Ishikawa (cell line): ENCODE data around the gene AIG1.

Experiments
- CEBPB ChIP-seq: IDR thresholded peaks from 2 replicates; pipeline ENCODE4 v1.6.1; 2012
- CREB1 ChIP-seq: IDR thresholded peaks from 2 replicates; pipeline ENCODE4 v1.6.1; 2012; ENCODE audit warnings: low read depth
- EGR1 ChIP-seq: IDR thresholded peaks from 2 replicates; pipeline ENCODE4 v1.6.1; 2012
- EP300 ChIP-seq: IDR thresholded peaks from 2 replicates; pipeline ENCODE4 v1.6.1; 2012; ENCODE audit warnings: borderline replicate concordance
- FOXM1 ChIP-seq: IDR thresholded peaks from 2 replicates; pipeline ENCODE4 v1.6.1; 2012; ENCODE audit warnings: low read depth, borderline replicate concordance
- NFIC ChIP-seq: IDR thresholded peaks from 2 replicates; pipeline ENCODE4 v1.6.1; 2012
- RAD21 ChIP-seq: IDR thresholded peaks from 2 replicates; pipeline ENCODE4 v1.6.1; 2012; ENCODE audit warnings: low read depth
- TAF1 ChIP-seq: IDR thresholded peaks from 2 replicates; pipeline ENCODE4 v1.6.1; 2012; ENCODE audit warnings: low read depth, mild to moderate bottlenecking
- TCF12 ChIP-seq: IDR thresholded peaks from 2 replicates; pipeline ENCODE4 v1.6.1; 2012; ENCODE audit warnings: low read depth
- TEAD4 ChIP-seq: IDR thresholded peaks from 2 replicates; pipeline ENCODE4 v1.6.1; 2012
- YY1 ChIP-seq: IDR thresholded peaks from 2 replicates; pipeline ENCODE4 v1.6.1; 2012; ENCODE audit warnings: low read depth
- ZBTB7A ChIP-seq: IDR thresholded peaks from 2 replicates; pipeline ENCODE4 v1.6.1; 2012; ENCODE audit warnings: low read depth
- TF ChIP-seq, protein P1 (sequence below): IDR thresholded peaks from 2 replicates; pipeline ENCODE4 v1.6.1; 2012
- TF ChIP-seq, protein P2 (sequence below): IDR thresholded peaks from 2 replicates; pipeline ENCODE4 v1.6.1; 2012; ENCODE audit warnings: low read depth, mild to moderate bottlenecking
- TF ChIP-seq, protein P3 (sequence below): IDR thresholded peaks from 2 replicates; pipeline ENCODE4 v1.6.1; 2012

Gene AIG1

DNA sequence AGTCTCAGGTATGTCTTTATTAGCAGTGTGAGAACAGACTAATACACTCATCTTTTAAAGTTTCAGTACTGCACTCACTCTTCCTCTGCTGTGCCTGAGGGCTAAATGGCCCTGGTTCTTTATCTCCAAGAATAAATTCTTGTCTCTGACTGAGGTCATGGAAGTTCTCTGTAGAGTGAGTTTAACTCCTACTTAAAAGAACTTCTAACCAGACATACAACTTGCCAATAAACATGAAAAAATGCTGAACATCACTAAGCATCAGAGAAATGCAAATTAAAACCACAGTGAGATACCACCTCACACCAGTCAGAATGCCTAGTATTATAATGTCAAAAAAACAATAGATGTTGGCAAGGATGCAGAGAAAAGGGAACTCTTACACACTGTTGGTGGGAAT is 316.2 kb downstream of the AIG1 start:
- TF ChIP-seq CREB1, result no peak
- TF ChIP-seq TEAD4, result no peak
- TF ChIP-seq, protein P1, sequence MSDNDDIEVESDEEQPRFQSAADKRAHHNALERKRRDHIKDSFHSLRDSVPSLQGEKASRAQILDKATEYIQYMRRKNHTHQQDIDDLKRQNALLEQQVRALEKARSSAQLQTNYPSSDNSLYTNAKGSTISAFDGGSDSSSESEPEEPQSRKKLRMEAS, result no peak
- no peak for TF ChIP-seq CEBPB
- no peak for TF ChIP-seq EP300

- TF ChIP-seq ZBTB7A, result no peak
- no peak for TF ChIP-seq CREB1
- no peak for TF ChIP-seq TEAD4
- TF ChIP-seq YY1, result no peak
- TF ChIP-seq, protein P2, sequence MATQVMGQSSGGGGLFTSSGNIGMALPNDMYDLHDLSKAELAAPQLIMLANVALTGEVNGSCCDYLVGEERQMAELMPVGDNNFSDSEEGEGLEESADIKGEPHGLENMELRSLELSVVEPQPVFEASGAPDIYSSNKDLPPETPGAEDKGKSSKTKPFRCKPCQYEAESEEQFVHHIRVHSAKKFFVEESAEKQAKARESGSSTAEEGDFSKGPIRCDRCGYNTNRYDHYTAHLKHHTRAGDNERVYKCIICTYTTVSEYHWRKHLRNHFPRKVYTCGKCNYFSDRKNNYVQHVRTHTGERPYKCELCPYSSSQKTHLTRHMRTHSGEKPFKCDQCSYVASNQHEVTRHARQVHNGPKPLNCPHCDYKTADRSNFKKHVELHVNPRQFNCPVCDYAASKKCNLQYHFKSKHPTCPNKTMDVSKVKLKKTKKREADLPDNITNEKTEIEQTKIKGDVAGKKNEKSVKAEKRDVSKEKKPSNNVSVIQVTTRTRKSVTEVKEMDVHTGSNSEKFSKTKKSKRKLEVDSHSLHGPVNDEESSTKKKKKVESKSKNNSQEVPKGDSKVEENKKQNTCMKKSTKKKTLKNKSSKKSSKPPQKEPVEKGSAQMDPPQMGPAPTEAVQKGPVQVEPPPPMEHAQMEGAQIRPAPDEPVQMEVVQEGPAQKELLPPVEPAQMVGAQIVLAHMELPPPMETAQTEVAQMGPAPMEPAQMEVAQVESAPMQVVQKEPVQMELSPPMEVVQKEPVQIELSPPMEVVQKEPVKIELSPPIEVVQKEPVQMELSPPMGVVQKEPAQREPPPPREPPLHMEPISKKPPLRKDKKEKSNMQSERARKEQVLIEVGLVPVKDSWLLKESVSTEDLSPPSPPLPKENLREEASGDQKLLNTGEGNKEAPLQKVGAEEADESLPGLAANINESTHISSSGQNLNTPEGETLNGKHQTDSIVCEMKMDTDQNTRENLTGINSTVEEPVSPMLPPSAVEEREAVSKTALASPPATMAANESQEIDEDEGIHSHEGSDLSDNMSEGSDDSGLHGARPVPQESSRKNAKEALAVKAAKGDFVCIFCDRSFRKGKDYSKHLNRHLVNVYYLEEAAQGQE, result no peak
- no peak for TF ChIP-seq TCF12
- no peak for TF ChIP-seq FOXM1
- TF ChIP-seq EGR1, result no peak
- TF ChIP-seq RAD21, result no peak
- TF ChIP-seq, protein P3, sequence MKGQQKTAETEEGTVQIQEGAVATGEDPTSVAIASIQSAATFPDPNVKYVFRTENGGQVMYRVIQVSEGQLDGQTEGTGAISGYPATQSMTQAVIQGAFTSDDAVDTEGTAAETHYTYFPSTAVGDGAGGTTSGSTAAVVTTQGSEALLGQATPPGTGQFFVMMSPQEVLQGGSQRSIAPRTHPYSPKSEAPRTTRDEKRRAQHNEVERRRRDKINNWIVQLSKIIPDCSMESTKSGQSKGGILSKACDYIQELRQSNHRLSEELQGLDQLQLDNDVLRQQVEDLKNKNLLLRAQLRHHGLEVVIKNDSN, result no peak
- no peak for TF ChIP-seq EP300
- no peak for TF ChIP-seq CEBPB
- TF ChIP-seq TAF1, result no peak
- TF ChIP-seq, protein P1, result no peak
- no peak for TF ChIP-seq NFIC
These were observed 324.9 kb downstream of the AIG1 start for GRCh38 chr6:143385636-143386035.

DNA sequence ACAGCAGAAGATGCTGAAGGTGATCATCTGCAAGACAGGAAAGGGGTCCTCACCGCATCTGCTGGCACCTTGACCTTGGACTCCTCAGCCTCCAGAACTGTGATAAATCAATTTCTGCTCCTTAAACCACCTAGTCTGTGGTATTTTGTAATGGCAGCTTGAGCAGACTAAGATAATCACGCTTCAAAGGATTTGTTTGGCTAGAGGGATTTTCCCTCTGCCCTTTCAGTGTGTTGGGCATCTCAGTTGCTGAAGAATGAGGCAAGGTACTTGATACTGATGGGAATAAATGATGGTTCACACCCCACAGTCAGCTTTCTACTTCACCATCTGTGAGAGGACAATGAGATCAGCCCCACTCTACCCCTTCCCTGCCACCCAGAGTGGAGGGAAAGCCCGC is 329.6 kb downstream of the AIG1 start:
- TF ChIP-seq, protein P3, result no peak
- TF ChIP-seq YY1 (no peak), TAF1 (no peak), TCF12 (no peak), EP300 (no peak), EGR1 (no peak), TEAD4 (no peak), CREB1 (no peak), ZBTB7A (no peak), NFIC (no peak), CEBPB (no peak), RAD21 (no peak), FOXM1 (no peak)
- TF ChIP-seq, protein P2, result no peak
- TF ChIP-seq, protein P1, result no peak
